K562 (cell line): ENCODE results near the gene LRPAP1. TPM values are rescaled to one million over a fixed set of nuclear protein-coding genes. Genes with fewer than 3 reads are reported as not detected.

Experiments used
- ATAC-seq: fragments of 200-7000 bp; cut with Tn5 transposase; 3 replicates; pipeline ENCODE4 v1.9.1; 2020; ENCODE audit warnings: moderate library complexity
- BruUV-seq: library from RNA; stranded (reverse); fragments of 400-500 nt; replicated peaks from 2 replicates; lab custom pipeline; 2021; lab: Mats Ljungman, UMichigan
- CTCF ChIA-PET: fragments of 300-600 bp; formaldehyde crosslinking; extraction: SDS; loops from one replicate; lab custom pipeline; 2021; ENCODE audit warnings: low intra/inter-chr PET ratio; lab: Yijun Ruan, JAX
- POLR2A ChIA-PET: fragments of 300-600, 350-650 bp; sonication (Branson Sonifier 250); formaldehyde crosslinking; extraction: SDS; loops from one replicate; lab custom pipeline; 2021; ENCODE audit warnings: antibody characterized with exemption, inconsistent platforms; lab: Yijun Ruan, JAX
- DNase-seq, 4 experiments: peaks; one replicate each; pipeline versions ENCODE4 v3.0.0 to v3.0.0-alpha.2; 2011 to 2018; ENCODE audit warnings: low spot score in 3 of 4, mixed read lengths in 3 of 4; ENCODE audit errors: extremely low read depth in 1 of 4
- FAIRE-seq: peaks from 2 replicates; lab custom pipeline; 2011; peaks lifted over from hg19 to GRCh38; lab: Jason Lieb, UNC
- H2AFZ ChIP-seq: 2 replicates; pipeline ENCODE4 v1.6.0; 2011; ENCODE audit warnings: low read depth, low read length, control low read depth, inconsistent platforms
- H3K27ac ChIP-seq: fragments of 200-600 bp; 3 replicates; pipeline ENCODE4 v1.8.0; 2011; ENCODE audit warnings: low read depth, mild to moderate bottlenecking, control low read depth, inconsistent platforms, low read length, moderate library complexity, mixed read lengths; ENCODE audit errors: extremely low read depth
- H3K27me3 ChIP-seq, 2 experiments: fragments of 300-600 bp in 1 of 2; 2 replicates in 1 of 2; 3 replicates in 1 of 2; pipeline versions ENCODE4 v1.6.0 to v1.8.0; 2011; ENCODE audit warnings: inconsistent platforms in 2 of 2, low read length in 2 of 2, mild to moderate bottlenecking in 1 of 2, mixed read lengths in 1 of 2, moderate library complexity in 1 of 2; ENCODE audit not compliant: control insufficient read depth in 2 of 2, insufficient read depth in 2 of 2
- H3K36me3 ChIP-seq: fragments of 300-600 bp; 3 replicates; pipeline ENCODE4 v1.8.0; 2011; ENCODE audit warnings: mild to moderate bottlenecking, low read length, inconsistent platforms; ENCODE audit not compliant: control insufficient read depth, insufficient read depth
- H3K4me1 ChIP-seq, 2 experiments: fragments of 200-600 bp in 1 of 2; replicated peaks in 1 of 2; 2 replicates in 1 of 2; 3 replicates in 1 of 2; pipeline versions ENCODE4 v1.5.1 to v1.8.0; 2011; ENCODE audit warnings: inconsistent platforms in 2 of 2, low read length in 2 of 2, mild to moderate bottlenecking in 1 of 2, mixed read lengths in 1 of 2, moderate library complexity in 1 of 2; ENCODE audit not compliant: control insufficient read depth in 2 of 2, insufficient read depth in 2 of 2
- H3K4me2 ChIP-seq: 2 replicates; pipeline ENCODE4 v1.6.1; 2011; ENCODE audit warnings: low read length, control low read depth, inconsistent platforms, mixed read lengths; ENCODE audit not compliant: insufficient read depth
- H3K4me3 ChIP-seq: fragments of 200-600 bp; sonication (generic), shearing (Covaris generic); 2 replicates; pipeline ENCODE4 v1.5.1; 2016; ENCODE audit warnings: control low read depth, inconsistent platforms
- H3K79me2 ChIP-seq: fragments of 200-600 bp; 3 replicates; pipeline ENCODE4 v1.8.0; 2011; ENCODE audit warnings: low read length, inconsistent platforms; ENCODE audit not compliant: control insufficient read depth, insufficient read depth
- H3K9ac ChIP-seq, 2 experiments: 2 replicates each; pipeline versions ENCODE4 v1.6.0 to v1.6.1; 2011; ENCODE audit warnings: low read depth in 2 of 2, low read length in 2 of 2, control low read depth in 1 of 2, inconsistent platforms in 1 of 2, mild to moderate bottlenecking in 1 of 2, mixed read lengths in 1 of 2; ENCODE audit not compliant: insufficient read depth in 1 of 2
- H3K9me1 ChIP-seq: one replicate; pipeline ENCODE4 v1.6.0; 2011; ENCODE audit warnings: inconsistent platforms, mild to moderate bottlenecking, low read length, moderate library complexity; ENCODE audit not compliant: control insufficient read depth, insufficient read depth
- H3K9me3 ChIP-seq: replicated peaks from 2 replicates; pipeline ENCODE4 v1.5.1; 2011; ENCODE audit warnings: low read depth, low read length, inconsistent platforms; ENCODE audit not compliant: control insufficient read depth, insufficient read depth
- H4K20me1 ChIP-seq: replicated peaks from 2 replicates; pipeline ENCODE4 v1.6.1; 2011; ENCODE audit warnings: low read length, inconsistent platforms, mixed read lengths; ENCODE audit not compliant: control insufficient read depth, insufficient read depth
- CUX1 ChIP-seq: fragments of 200-800 bp; sonication (Bioruptor generic); IDR thresholded peaks from 2 replicates; pipeline ENCODE4 v1.6.1; 2016; ENCODE audit warnings: missing genetic modification characterization, missing compliant biosample characterization
- MAX ChIP-seq: sonication (generic); formaldehyde crosslinking; IDR thresholded peaks from 2 replicates; pipeline ENCODE4 v1.9.0; 2022; ENCODE audit warnings: mild to moderate bottlenecking, missing genetic modification reagents
- NR0B1 ChIP-seq: fragments of 450-650 bp; IDR thresholded peaks from one replicate; pipeline ENCODE4 v1.6.1; 2018; ENCODE audit warnings: mild to moderate bottlenecking, moderate library complexity; ENCODE audit not compliant: partially characterized antibody
- TAL1 ChIP-seq: fragments of 450-650 bp; IDR thresholded peaks from 2 replicates; pipeline ENCODE4 v1.6.1; 2016; ENCODE audit warnings: mild to moderate bottlenecking
- ZC3H11A ChIP-seq: IDR thresholded peaks from 2 replicates; pipeline ENCODE4 v1.6.1; 2012; ENCODE audit warnings: low read depth, low read length, improper control_type of control experiment
- WGBS: fragments of 100-300 bp; shearing (Covaris generic); methylation state at CpG from one replicate; pipeline ENCODE4 v1.1.6; 2016; ENCODE audit warnings: low coverage, mixed read lengths; ENCODE audit not compliant: insufficient coverage; ENCODE audit errors: missing lambda C conversion rate; 5-methylcytosine and 5-hydroxymethylcytosine counted together
- in situ Hi-C: fragments of 300-500 bp; cut with MboI; formaldehyde crosslinking; loops from 4 replicates; pipeline ENCODE4 v1.15.0; 2018; ENCODE audit warnings: inconsistent platforms, mixed read lengths
- intact Hi-C: fragments of 100-400 bp; cut with micrococcal nuclease; formaldehyde crosslinking; loops from 2 replicates; pipeline ENCODE4 v1.14.2; 2022
- polyA plus RNA-seq, 8 experiments: library from polyadenylated mRNA; depleted of rRNA in 4 of 8; stranded (reverse) in 5 of 8; unstranded in 3 of 8; fragments of >200 nt; fragmentation: Nextera tagmentation in 2 of 8; fragmentation: Illumina TruSeq in 1 of 8; extraction: Ambion mirVana in 2 of 8; extraction: Trizol in 1 of 8; gene quantifications; 2 replicates each; pipeline versions ENCODE4 v1.2.1 to v1.2.3, GENCODE V29; 2011 to 2014; ENCODE audit warnings: inconsistent platforms in 1 of 8, missing spikeins in 1 of 8
- total RNA-seq, 7 experiments: library from RNA; depleted of rRNA in 6 of 7; stranded (reverse); fragments of >200 nt in 6 of 7; fragmentation: Illumina TruSeq in 2 of 7; extraction: Trizol in 2 of 7; gene quantifications; 2 replicates each; pipeline versions ENCODE4 v1.2.1 to v1.2.3, GENCODE V29; 2011 to 2021; ENCODE audit warnings: low replicate concordance in 1 of 7

Gene LRPAP1
- total and polyA plus RNA-seq, 9 of the 15 experiments (the other 6 are each of a cell fraction or from before 2014, with no cell fraction given), result 1.1 to 75.5 (median 41.8) TPM

GRCh38 chr4:3473181-3473950 lies 58.9 kb downstream of the LRPAP1 start:
- Histone ChIP-seq H3K4me1 (peaks cover 0 to 27% of the 10 kb centered on the region in 2 experiments; a peak in 2 of 5 replicates), H3K4me3 (no peak overlapping the region), H3K79me2 (no peaks in the 10 kb centered on the region), H3K9me3 (peaks cover 7% of the 10 kb centered on the region; the same call in 1 of the 2 replicates), H4K20me1 (0 out of 2 replicates have a peak, but pooled peaks cover 5% of the 10 kb centered on the region), H3K9ac (no peak overlapping the region), H3K27ac (no peak overlapping the region)
- 0 out of 3 replicates have a peak, but pooled peaks have one; percentile 21 for ATAC-seq
- BruUV-seq, result no TSS peak
- WGBS, result 8% methylated on average over 26 of the region's 41 CpGs
- intact Hi-C loops (no loop called here), in situ Hi-C loops (no loop called here)
- no peak for TF ChIP-seq CUX1 (CRISPR knock-in tag)
- TF ChIP-seq NR0B1, result no peak
- TF ChIP-seq TAL1, result no peak
- no peak for TF ChIP-seq ZC3H11A
- TF ChIP-seq MAX, result no peak
- TF ChIP-seq, all 486 proteins: peak for 0
- H2AFZ ChIP-seq, result no peak overlapping the region
- H3K36me3 ChIP-seq, result no peaks in the 10 kb centered on the region
- no peak for DNase-seq
- FAIRE-seq, result no peak
- no peak overlapping the region for H3K4me2 ChIP-seq
- H3K9me1 ChIP-seq, result no peaks in the 10 kb centered on the region
- POLR2A ChIA-PET, result no interaction called here
- CTCF ChIA-PET, result no interaction called here
- H3K27me3 ChIP-seq, result peaks cover 28 to 75% of the 10 kb centered on the region in 2 experiments; a peak in 4 of 5 replicates
